H1 (cell line): Measurements from ENCODE around the gene OSBP2. TPM values are rescaled to one million over a fixed set of nuclear protein-coding genes. Genes with fewer than 3 reads are reported as not detected.

Source experiments
- CTCF ChIA-PET: fragments of 300-600 bp; sonication (Branson Sonifier 250); formaldehyde crosslinking; loops from one replicate; lab custom pipeline; 2021; ENCODE audit not compliant: partially characterized antibody; lab: Charles Lee
- POLR2A ChIA-PET: fragments of 300-600 bp; sonication (Branson Sonifier 250); formaldehyde crosslinking; loops from one replicate; lab custom pipeline; 2021; ENCODE audit warnings: inconsistent platforms; ENCODE audit not compliant: partially characterized antibody; lab: Charles Lee
- DNase-seq, 2 experiments: peaks; one replicate each; pipeline versions ENCODE4 v3.0.0 to v3.0.0-alpha.2; 2010 to 2022; ENCODE audit warnings: low spot score in 2 of 2, low read depth in 1 of 2, mixed read lengths in 1 of 2
- FAIRE-seq: peaks from 2 replicates; lab custom pipeline; 2011; peaks lifted over from hg19 to GRCh38; lab: Jason Lieb, UNC
- H2AFZ ChIP-seq: 2 replicates; pipeline ENCODE4 v1.8.1; 2012; ENCODE audit warnings: low read length, inconsistent platforms
- H2AK5ac ChIP-seq: 2 replicates; pipeline ENCODE4 v1.6.1; 2013; ENCODE audit warnings: low read depth, low read length
- H2BK120ac ChIP-seq: replicated peaks from 2 replicates; pipeline ENCODE3; 2013; ENCODE audit warnings: low read depth, low read length, inconsistent platforms
- H2BK12ac ChIP-seq: 2 replicates; pipeline ENCODE4 v1.6.1; 2013; ENCODE audit warnings: low read depth, low read length
- H2BK15ac ChIP-seq: 2 replicates; pipeline ENCODE4 v1.6.1; 2013; ENCODE audit warnings: low read length
- H2BK20ac ChIP-seq: 2 replicates; pipeline ENCODE4 v1.6.1; 2013; ENCODE audit warnings: low read length
- H2BK5ac ChIP-seq: 2 replicates; pipeline ENCODE4 v1.6.1; 2013; ENCODE audit warnings: low read depth, low read length
- H3K14ac ChIP-seq: 2 replicates; pipeline ENCODE4 v1.6.1; 2013; ENCODE audit warnings: inconsistent platforms; ENCODE audit not compliant: insufficient read length
- H3K18ac ChIP-seq: 2 replicates; pipeline ENCODE4 v1.6.1; 2013; ENCODE audit warnings: low read length; ENCODE audit errors: extremely low read depth
- H3K23ac ChIP-seq: 2 replicates; pipeline ENCODE4 v1.6.1; 2013; ENCODE audit warnings: inconsistent platforms; ENCODE audit not compliant: insufficient read length
- H3K23me2 ChIP-seq: 2 replicates; pipeline ENCODE4 v1.6.1; 2013; ENCODE audit warnings: low read depth, low read length
- H3K27ac ChIP-seq: 2 replicates; pipeline ENCODE4 v1.6.1; 2011; ENCODE audit warnings: low read depth, low read length, inconsistent platforms
- H3K27me3 ChIP-seq, 4 experiments: replicated peaks in 1 of 4; 1 replicate in 1 of 4; 2 replicates in 3 of 4; pipeline versions ENCODE4 v1.6.1 to v1.8.1; 2011 to 2013; ENCODE audit warnings: low read length in 3 of 4, mild to moderate bottlenecking in 3 of 4, inconsistent platforms in 2 of 4, mixed read lengths in 2 of 4, moderate library complexity in 1 of 4; ENCODE audit not compliant: control insufficient read depth in 3 of 4, insufficient read depth in 3 of 4; ENCODE audit errors: extremely low read depth in 1 of 4
- H3K36me3 ChIP-seq, 4 experiments: 2 replicates each; pipeline versions ENCODE4 v1.6.1 to v1.8.1; 2011 to 2013; ENCODE audit warnings: mild to moderate bottlenecking in 4 of 4, low read length in 3 of 4, moderate library complexity in 2 of 4, control low read depth in 1 of 4, inconsistent platforms in 1 of 4; ENCODE audit not compliant: insufficient read depth in 4 of 4, control insufficient read depth in 2 of 4
- H3K4ac ChIP-seq: replicated peaks from 2 replicates; pipeline ENCODE3; 2013; ENCODE audit warnings: low read length, low read depth, mixed read lengths, inconsistent platforms; ENCODE audit not compliant: insufficient read length
- H3K4me1 ChIP-seq, 4 experiments: replicated peaks in 1 of 4; 1 replicate in 1 of 4; 2 replicates in 3 of 4; pipeline versions ENCODE4 v1.6.1 to v1.8.1; 2011 to 2013; ENCODE audit warnings: low read length in 3 of 4, inconsistent platforms in 2 of 4, mixed read lengths in 1 of 4; ENCODE audit not compliant: insufficient read depth in 4 of 4, control insufficient read depth in 3 of 4
- H3K4me2 ChIP-seq, 2 experiments: 2 replicates each; pipeline versions ENCODE4 v1.6.1 to v1.8.1; 2011 to 2013; ENCODE audit warnings: low read depth in 2 of 2, low read length in 2 of 2, control low read depth in 1 of 2, inconsistent platforms in 1 of 2, mild to moderate bottlenecking in 1 of 2; ENCODE audit not compliant: insufficient read depth in 1 of 2
- H3K4me3 ChIP-seq, 4 experiments: fragments of 200-600, 300-600 bp in 1 of 4; sonication (generic), shearing (Covaris generic), sonication (Bioruptor Twin) in 1 of 4; 2 replicates each; pipeline versions ENCODE4 v1.5.1 to v1.8.1; 2011 to 2016; ENCODE audit warnings: low read length in 4 of 4, low read depth in 3 of 4, control low read depth in 2 of 4, inconsistent platforms in 2 of 4, mild to moderate bottlenecking in 2 of 4, mixed read lengths in 1 of 4, moderate library complexity in 1 of 4; ENCODE audit not compliant: insufficient read depth in 2 of 4; ENCODE audit errors: extremely low read depth in 1 of 4
- H3K56ac ChIP-seq: replicated peaks from 2 replicates; pipeline ENCODE3; 2013; ENCODE audit warnings: low read depth, mild to moderate bottlenecking, mixed read lengths, low read length, inconsistent platforms; ENCODE audit not compliant: insufficient read length
- H3K79me1 ChIP-seq: 2 replicates; pipeline ENCODE4 v1.6.1; 2013; ENCODE audit warnings: low read depth, low read length, control low read depth
- H3K79me2 ChIP-seq, 2 experiments: 2 replicates each; pipeline versions ENCODE4 v1.6.1 to v1.8.1; 2012 to 2013; ENCODE audit warnings: low read length in 2 of 2, mild to moderate bottlenecking in 2 of 2, inconsistent platforms in 1 of 2; ENCODE audit not compliant: insufficient read depth in 2 of 2, control insufficient read depth in 1 of 2
- H3K9ac ChIP-seq, 4 experiments: replicated peaks in 1 of 4; 1 replicate in 1 of 4; 2 replicates in 3 of 4; pipeline versions ENCODE4 v1.6.1 to v1.8.1; 2011 to 2013; ENCODE audit warnings: low read depth in 3 of 4, low read length in 3 of 4, control low read depth in 2 of 4, mild to moderate bottlenecking in 2 of 4, moderate library complexity in 2 of 4, inconsistent platforms in 1 of 4; ENCODE audit errors: extremely low read depth in 1 of 4
- H3K9me3 ChIP-seq, 2 experiments: 2 replicates each; pipeline versions ENCODE4 v1.6.1 to v1.8.1; 2012 to 2013; ENCODE audit warnings: mild to moderate bottlenecking in 2 of 2, moderate library complexity in 2 of 2, control low read depth in 1 of 2, inconsistent platforms in 1 of 2, low read depth in 1 of 2, low read length in 1 of 2, mixed read lengths in 1 of 2; ENCODE audit not compliant: insufficient read depth in 2 of 2
- H4K20me1 ChIP-seq, 2 experiments: replicated peaks in 1 of 2; 2 replicates each; pipeline versions ENCODE3 to v1.8.1; 2011 to 2013; ENCODE audit warnings: inconsistent platforms in 2 of 2, low read length in 2 of 2, mild to moderate bottlenecking in 1 of 2; ENCODE audit not compliant: insufficient read depth in 2 of 2, control insufficient read depth in 1 of 2
- H4K5ac ChIP-seq: 2 replicates; pipeline ENCODE4 v1.6.1; 2013; ENCODE audit warnings: low read length, low read depth, mixed read lengths, inconsistent platforms; ENCODE audit not compliant: insufficient read length
- H4K8ac ChIP-seq: 2 replicates; pipeline ENCODE4 v1.8.0; 2013; ENCODE audit warnings: mild to moderate bottlenecking, moderate library complexity, low read length, inconsistent platforms; ENCODE audit not compliant: insufficient read depth; ENCODE audit errors: extremely low read depth
- H4K91ac ChIP-seq: replicated peaks from 2 replicates; pipeline ENCODE3; 2013; ENCODE audit warnings: low read length, mixed read lengths, inconsistent platforms; ENCODE audit not compliant: insufficient read length
- NRF1 ChIP-seq: IDR thresholded peaks from 2 replicates; pipeline ENCODE4 v1.6.1; 2011; ENCODE audit warnings: mild to moderate bottlenecking, low read depth, low read length, improper control_type of control experiment
- POLR2A ChIP-seq, 2 experiments: IDR thresholded peaks; 1 replicate in 1 of 2; 2 replicates in 1 of 2; pipeline ENCODE4 v1.6.1; 2011; ENCODE audit warnings: low read depth in 2 of 2, low read length in 2 of 2, mild to moderate bottlenecking in 2 of 2; ENCODE audit errors: control extremely low read depth in 1 of 2
- RAD21 ChIP-seq, 2 experiments: IDR thresholded peaks in 1 of 2; conservative IDR thresholded peaks in 1 of 2; 2 replicates each; pipeline ENCODE4 v1.6.1; 2011; ENCODE audit warnings: low read depth in 2 of 2, low read length in 2 of 2, improper control_type of control experiment in 1 of 2, inconsistent platforms in 1 of 2, mild to moderate bottlenecking in 1 of 2, moderate library complexity in 1 of 2
- whole genome bisulfite sequencing, 2 experiments: shearing (Covaris generic) in 1 of 2; methylation state at CpG; one replicate each; pipeline versions ENCODE4 v1.1.6 to v1.1.7; 2013 to 2015; ENCODE audit warnings: low lambda C conversion rate in 2 of 2, mixed read lengths in 2 of 2, inconsistent platforms in 1 of 2, low coverage in 1 of 2, missing lambda C conversion rate in 1 of 2; ENCODE audit not compliant: insufficient replicate concordance in 2 of 2, insufficient coverage in 1 of 2, insufficient read length in 1 of 2; ENCODE audit errors: extremely low coverage in 1 of 2, missing lambda C conversion rate in 1 of 2; 5-methylcytosine and 5-hydroxymethylcytosine counted together
- polyA plus RNA-seq, 7 experiments: library from polyadenylated mRNA; depleted of rRNA in 3 of 7; stranded (reverse) in 5 of 7; unstranded in 2 of 7; fragments of >200 nt in 5 of 7; fragments of 200-250 nt in 2 of 7; gene quantifications; 1 replicate in 5 of 7; 2 replicates in 1 of 7; 4 replicates in 1 of 7; pipeline versions ENCODE4 v1.2.1 to v1.2.3, GENCODE V29; 2011 to 2013; ENCODE audit warnings: missing spikeins in 2 of 7, mixed read lengths in 2 of 7
- total RNA-seq: library from RNA; stranded (reverse); fragmentation: NEBNext Ultra II Directional; extraction: Animal tissue kit (Norgen Biotek cat#: 25700); gene quantifications from 2 replicates; pipeline ENCODE4 v1.2.1, GENCODE V29; 2021

OSBP2 gene
- total and polyA plus RNA-seq, 2 of the 8 experiments (the other 6 are each of a cell fraction or from before 2014, with no cell fraction given): 3.4 to 3.7 TPM

DNA sequence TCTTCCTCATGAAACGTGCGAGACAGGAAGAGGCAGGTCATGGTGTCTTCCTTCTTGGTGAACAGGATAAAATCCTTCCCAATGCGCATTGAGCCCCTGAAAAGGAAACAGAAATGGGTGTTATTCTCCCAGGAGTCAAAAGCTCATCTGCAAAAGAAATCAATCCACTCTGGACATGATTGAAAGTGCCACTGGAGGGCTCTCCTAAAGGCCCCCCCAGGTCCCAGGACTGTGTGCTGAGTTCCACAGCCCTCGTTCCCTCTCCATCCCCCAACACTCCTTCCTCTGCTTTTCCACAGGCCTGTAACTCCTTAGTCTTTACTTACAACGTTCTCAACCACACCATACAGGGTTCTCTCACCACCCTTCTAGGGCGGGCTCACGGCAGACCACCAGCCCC is 251.7 kb downstream of the OSBP2 start:
- peaks cover 5% of the 10 kb centered on the region for H3K79me1 ChIP-seq
- H3K56ac ChIP-seq: no peak overlapping the region
- no peak overlapping the region for H3K14ac ChIP-seq
- H3K79me2 ChIP-seq: no peaks in the 10 kb centered on the region
- H3K27me3 ChIP-seq: no peaks in the 10 kb centered on the region
- H4K8ac ChIP-seq: peak overlapping the region; percentile 3; the same call in 1 of the 2 replicates
- ChIA-PET CTCF (interaction anchor here (0.7 to 2.6 kb wide), 22 partner anchors 9 to 334 kb away, joined by 3 to 7 read pairs (median 3); partner anchors contain the start of gene SMTN), POLR2A (interaction anchor here (1.3 to 2.4 kb wide), 8 partner anchors 9 to 137 kb away, joined by 3 to 12 read pairs (median 5); partner anchors contain the start of genes MORC2 and TUG1)
- H2BK120ac ChIP-seq: no peak overlapping the region
- H2BK15ac ChIP-seq: no peak overlapping the region
- H3K27ac ChIP-seq: no peak overlapping the region
- H4K5ac ChIP-seq: no peak overlapping the region
- H3K23ac ChIP-seq: no peak overlapping the region
- no peak overlapping the region for H2AK5ac ChIP-seq
- H2AFZ ChIP-seq: no peak overlapping the region
- H3K9ac ChIP-seq: no peak overlapping the region; a peak in 1 of 7 replicates
- H3K4ac ChIP-seq: no peak overlapping the region
- H4K91ac ChIP-seq: no peak overlapping the region
- H4K20me1 ChIP-seq: peaks cover 6 to 18% of the 10 kb centered on the region in 2 experiments
- H3K4me1 ChIP-seq: no peaks in the 10 kb centered on the region
- TF ChIP-seq RAD21 (IDR thresholded peaks at IDR 0.05 in 1 of 2, conservative IDR thresholded peaks at IDR 0.05 in 1 of 2; ENCODE audit: low read depth in 2 of 2, low read length in 2 of 2) (no peak), POLR2A (IDR thresholded peaks at IDR 0.05; ENCODE audit: control extremely low read depth in 1 of 2, low read depth in 2 of 2, low read length in 2 of 2) (no peak), NRF1 (no peak)
- DNase-seq (no peak), FAIRE-seq (no peak)
- H3K36me3 ChIP-seq: peaks cover 58 to 95% (median 91%) of the 10 kb centered on the region in 4 experiments
- H3K4me2 ChIP-seq: no peak overlapping the region
- H2BK5ac ChIP-seq: no peak overlapping the region
- no peak overlapping the region for H3K18ac ChIP-seq
- H3K4me3 ChIP-seq: no peak overlapping the region
- H3K9me3 ChIP-seq: no peaks in the 10 kb centered on the region
- H3K23me2 ChIP-seq: no peaks in the 10 kb centered on the region
- WGBS, 2 experiments: 80% methylated on average over 7 of the region's 7 CpGs; no CpG with 5 or more reads in 1 of the 2 experiments
- H2BK20ac ChIP-seq: no peak overlapping the region
- H2BK12ac ChIP-seq: no peak overlapping the region
